HepG2 (cell line): ENCODE results near the gene IL18RAP.

ENCODE experiments used
- BRD4 ChIP-seq: sonication (generic); formaldehyde crosslinking; IDR thresholded peaks from 2 replicates; pipeline ENCODE4 v1.4.0; 2020; ENCODE audit warnings: missing genetic modification reagents
- FOXP1 ChIP-seq, 2 experiments: fragments of 450-650 bp in 1 of 2; IDR thresholded peaks; 2 replicates each; pipeline ENCODE4 v1.6.1; 2017 to 2018; ENCODE audit warnings: antibody characterized with exemption in 1 of 2
- HOXA9 ChIP-seq: sonication (generic); formaldehyde crosslinking; IDR thresholded peaks from 2 replicates; pipeline ENCODE4 v1.8.1; 2022; ENCODE audit warnings: missing genetic modification reagents, mild to moderate bottlenecking, moderate library complexity, borderline replicate concordance
- MYNN ChIP-seq: sonication (generic); formaldehyde crosslinking; IDR thresholded peaks from 2 replicates; pipeline ENCODE4 v1.4.0; 2020; ENCODE audit warnings: mild to moderate bottlenecking, low read depth, missing genetic modification reagents
- SNRNP70 ChIP-seq: fragments of 200-400 bp; formaldehyde crosslinking; IDR thresholded peaks from 2 replicates; pipeline ENCODE4 v1.6.1; 2017; ENCODE audit warnings: mild to moderate bottlenecking, low read depth, low read length, moderate library complexity
- TOE1 ChIP-seq: sonication (generic); formaldehyde crosslinking; IDR thresholded peaks from 2 replicates; pipeline ENCODE4 v1.4.0; 2020; ENCODE audit warnings: mild to moderate bottlenecking, missing genetic modification reagents
- ZFP1 ChIP-seq: IDR thresholded peaks from 2 replicates; pipeline ENCODE4 v1.6.1; 2016
- ZFP82 ChIP-seq: sonication (generic); formaldehyde crosslinking; IDR thresholded peaks from 2 replicates; pipeline ENCODE4 v1.5.1; 2020; ENCODE audit warnings: mild to moderate bottlenecking, missing genetic modification reagents, borderline replicate concordance
- ZIK1 ChIP-seq: sonication (generic); formaldehyde crosslinking; IDR thresholded peaks from 2 replicates; pipeline ENCODE4 v1.5.0; 2020; ENCODE audit warnings: mild to moderate bottlenecking, low read depth, missing genetic modification reagents, borderline replicate concordance
- ZNF12 ChIP-seq: sonication (generic); formaldehyde crosslinking; IDR thresholded peaks from 2 replicates; pipeline ENCODE4 v1.5.0; 2020; ENCODE audit warnings: missing genetic modification reagents
- ZNF143 ChIP-seq: sonication (generic); formaldehyde crosslinking; IDR thresholded peaks from 2 replicates; pipeline ENCODE4 v1.4.0; 2020; ENCODE audit warnings: missing genetic modification reagents
- ZNF614 ChIP-seq: IDR thresholded peaks from 2 replicates; pipeline ENCODE4 v1.6.1; 2018; ENCODE audit warnings: missing biosample characterization, missing genetic modification reagents, inconsistent platforms, borderline replicate concordance
- ZNF670 ChIP-seq: sonication (generic); formaldehyde crosslinking; IDR thresholded peaks from 2 replicates; pipeline ENCODE4 v1.8.0; 2022; ENCODE audit warnings: mild to moderate bottlenecking, missing genetic modification reagents, borderline replicate concordance

DNA sequence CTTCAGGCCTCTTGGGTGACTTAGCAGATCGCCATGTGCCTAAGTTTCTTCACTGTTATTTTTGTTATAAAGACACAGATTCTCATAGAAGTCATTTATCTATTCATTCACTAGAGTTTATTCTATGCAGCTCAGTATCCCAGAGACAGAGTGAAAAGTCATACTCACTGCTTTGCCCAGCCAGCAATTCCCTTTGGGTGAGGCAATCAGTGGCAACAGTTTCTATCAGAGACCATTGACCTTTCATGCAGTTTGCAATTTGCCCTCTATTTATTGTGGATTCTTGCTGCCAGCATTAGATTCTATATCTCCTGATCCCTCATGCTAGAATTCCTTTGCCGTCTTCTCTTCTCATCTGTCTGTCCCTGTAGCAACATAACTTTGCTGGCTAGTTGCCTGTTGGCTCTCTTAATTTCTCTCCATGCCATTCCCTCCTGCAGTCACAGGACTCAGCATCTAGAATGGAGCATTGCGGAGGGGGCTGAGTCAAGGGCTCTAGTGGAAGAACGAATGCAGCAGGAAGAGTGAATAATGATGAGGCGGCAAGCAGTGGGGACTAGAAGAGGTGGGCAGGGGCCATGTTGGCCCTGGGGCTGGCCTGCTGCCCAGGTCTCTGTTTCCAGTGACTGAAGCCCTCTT lies 62.3 kb downstream of the IL18RAP start:
- TF ChIP-seq FOXP1 (IDR thresholded peaks at IDR 0.05) (no peak), FOXP1 (CRISPR knock-in tag; IDR thresholded peaks at IDR 0.05) (no peak), TOE1 (no peak), ZNF670 (no peak), SNRNP70 (no peak), ZIK1 (CRISPR knock-in tag) (no peak), ZFP82 (CRISPR knock-in tag) (no peak), HOXA9 (CRISPR knock-in tag) (no peak), BRD4 (no peak), ZFP1 (CRISPR knock-in tag) (no peak), MYNN (CRISPR knock-in tag) (no peak), ZNF12 (CRISPR knock-in tag) (no peak), ZNF614 (CRISPR knock-in tag) (no peak), ZNF143 (CRISPR knock-in tag) (no peak)
